Measurements from ENCODE around the gene MEF2B. TPM values are rescaled to one million over a fixed set of nuclear protein-coding genes. Genes with fewer than 3 reads are reported as not detected.

MEF2B gene
- total and polyA plus RNA-seq, 10 of the 15 experiments (the other 5 are each of a cell fraction or from before 2014, with no cell fraction given): 0.09 to 33.0 (median 8.9) TPM

DNA sequence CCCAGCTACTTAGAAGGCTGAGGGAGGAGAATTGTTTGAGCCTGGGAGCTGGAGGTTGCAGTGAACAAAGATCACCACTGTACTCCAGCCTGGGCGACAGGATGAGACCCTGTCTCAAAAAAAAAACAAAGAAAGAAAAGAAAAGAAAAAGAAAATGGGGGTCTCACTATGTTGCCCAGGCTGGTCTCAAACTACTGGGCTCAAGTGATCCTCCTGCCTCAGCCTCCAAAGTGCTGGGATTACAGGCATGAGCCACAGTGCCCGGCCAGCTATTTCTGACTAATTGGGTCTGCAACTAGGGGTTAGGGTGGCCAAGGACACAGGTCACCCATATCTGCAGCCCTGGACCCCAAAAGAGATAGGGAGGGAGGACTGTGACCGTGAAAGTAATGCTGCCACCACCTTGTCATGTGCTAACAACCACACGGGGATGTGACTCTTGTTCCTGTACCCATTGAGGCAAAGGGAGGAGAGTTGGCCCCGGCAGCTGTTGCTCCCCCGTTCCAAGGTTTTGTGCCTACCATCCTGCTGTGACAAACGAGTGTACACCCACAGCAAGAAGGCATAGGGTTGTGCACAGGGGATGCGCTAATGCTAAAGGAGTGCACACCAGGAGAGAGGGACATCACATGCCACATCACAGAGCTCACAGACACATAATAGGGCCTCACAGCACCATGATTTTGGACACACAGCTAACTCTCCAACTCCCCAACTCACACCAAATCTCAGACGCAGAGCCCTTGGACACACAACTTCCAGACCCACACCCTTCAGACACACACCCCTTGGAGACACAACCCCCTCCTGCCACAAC is 619 bp downstream of the MEF2B start:
- intact Hi-C loops (cut with micrococcal nuclease; ENCODE audit: unreplicated experiment): no loop called here
- SMC1A ChIA-PET (ENCODE audit: uncharacterized antibody, unreplicated experiment): interaction anchor here (0.7 to 4.8 kb wide), 7 partner anchors 8 to 208 kb away, joined by 3 to 83 read pairs (median 6); no protein-coding TSS in a partner anchor
- peak overlapping the region; percentile 89 for H3K4me3 ChIP-seq

DNA sequence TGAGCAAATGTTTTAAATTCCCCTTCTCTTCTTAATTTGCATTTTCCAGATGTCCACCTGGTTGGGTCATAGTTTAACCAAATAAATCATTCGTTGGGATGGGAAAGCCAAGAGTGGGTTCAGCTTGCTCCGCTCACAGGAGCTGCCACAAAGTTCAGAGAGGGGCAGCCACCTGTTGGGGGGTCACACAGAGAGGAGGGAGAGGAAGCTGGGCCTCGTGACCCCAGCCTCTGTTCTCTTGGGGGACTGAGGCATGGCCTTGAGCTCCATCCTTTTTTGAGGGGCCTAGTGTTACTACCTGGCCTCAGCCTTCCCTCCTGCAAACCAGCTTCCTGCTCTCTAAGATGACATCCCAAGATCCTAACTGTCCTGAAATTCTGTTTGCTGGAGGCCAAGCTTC is 2.5 kb downstream of the MEF2B start:
- POLR2A ChIA-PET: interaction anchor here (4.0 kb wide), 1 partner anchor 10 kb away, joined by 74 read pairs; no protein-coding TSS in a partner anchor
- H3K36me3 ChIP-seq (ENCODE audit: control insufficient read depth in 2 of 2, insufficient read depth in 2 of 2, low read length in 1 of 2): no peaks in the 10 kb centered on the region; a peak in 1 of 4 replicates
- peaks cover 10% of the 10 kb centered on the region for H3K79me2 ChIP-seq (ENCODE audit: control insufficient read depth, insufficient read depth, low read length)
- H3K4me3 ChIP-seq: peak overlapping the region; percentile 9; the same call in 1 of the 2 replicates
- DNase-seq (ENCODE audit: low read depth, low spot score): no peak
- no peaks in the 10 kb centered on the region for H4K20me1 ChIP-seq (ENCODE audit: control insufficient read depth, insufficient read depth)
- BruUV-seq (replicated peaks): TSS peak; percentile 55
- peaks cover 24% of the 10 kb centered on the region for H3K4me1 ChIP-seq (ENCODE audit: control insufficient read depth, insufficient read depth, low read length)
- in situ Hi-C loops (cut with MboI) (no loop called here), intact Hi-C loops (cut with micrococcal nuclease; ENCODE audit: unreplicated experiment) (no loop called here)
- no peak overlapping the region for H2AFZ ChIP-seq (ENCODE audit: control insufficient read depth, low read depth, low read length)
- no peak for FAIRE-seq
- H3K9me3 ChIP-seq (replicated peaks; ENCODE audit: control insufficient read depth, insufficient read depth, low read length): no peaks in the 10 kb centered on the region
- 44% methylated on average over 3 of the region's 3 CpGs for WGBS (ENCODE audit: insufficient coverage, insufficient replicate concordance, low lambda C conversion rate, missing lambda C conversion rate)
- no peaks in the 10 kb centered on the region for H3K27me3 ChIP-seq (replicated peaks in 1 of 2; ENCODE audit: control insufficient read depth in 2 of 2, insufficient read depth in 2 of 2, low read length in 1 of 2)
- peak overlapping the region; percentile 1 for H3K27ac ChIP-seq (ENCODE audit: control insufficient read depth, insufficient read depth)
- SMC1A ChIA-PET (ENCODE audit: uncharacterized antibody, unreplicated experiment): interaction anchor here (0.9 to 4.8 kb wide), 5 partner anchors 11 to 26 kb away, joined by 3 to 83 read pairs (median 3); no protein-coding TSS in a partner anchor
- ATAC-seq: no peak
- H3K4me2 ChIP-seq (ENCODE audit: control insufficient read depth, insufficient read depth): peak overlapping the region; percentile 40
- CTCF ChIA-PET: interaction anchor here (4.6 to 6.6 kb wide), 3 partner anchors 10 to 21 kb away, joined by 22 to 86 read pairs (median 23); no protein-coding TSS in a partner anchor
- no peak overlapping the region for H3K9ac ChIP-seq (ENCODE audit: control insufficient read depth, insufficient read depth, low read length)
- RAD21 ChIA-PET (ENCODE audit: unreplicated experiment): interaction anchor here (14.0 kb wide), 1 partner anchor 14 kb away, joined by 394 read pairs; no protein-coding TSS in a partner anchor
- TF ChIP-seq MXI1 (IDR thresholded peaks at IDR 0.05; ENCODE audit: low read depth, low read length) (no peak), POLR2AphosphoS5 (IDR thresholded peaks at IDR 0.05; ENCODE audit: low read length) (no peak), RB1 (IDR thresholded peaks at IDR 0.05; ENCODE audit: borderline replicate concordance) (no peak), ZNF24 (IDR thresholded peaks at IDR 0.05) (no peak), CBX3 (IDR thresholded peaks at IDR 0.05; ENCODE audit: borderline replicate concordance, low read depth) (no peak), ZNF217 (IDR thresholded peaks at IDR 0.05) (no peak), ZNF207 (IDR thresholded peaks at IDR 0.05; ENCODE audit: borderline replicate concordance) (no peak), PAX5 (IDR thresholded peaks at IDR 0.05; ENCODE audit: borderline replicate concordance, low read depth, low read length) (no peak), RELA (IDR thresholded peaks at IDR 0.05; ENCODE audit: borderline replicate concordance, partially characterized antibody) (no peak), SMAD1 (IDR thresholded peaks at IDR 0.05; ENCODE audit: low read depth, partially characterized antibody) (no peak), KDM1A (IDR thresholded peaks at IDR 0.05; ENCODE audit: borderline replicate concordance) (no peak)
- TF ChIP-seq, protein P1, sequence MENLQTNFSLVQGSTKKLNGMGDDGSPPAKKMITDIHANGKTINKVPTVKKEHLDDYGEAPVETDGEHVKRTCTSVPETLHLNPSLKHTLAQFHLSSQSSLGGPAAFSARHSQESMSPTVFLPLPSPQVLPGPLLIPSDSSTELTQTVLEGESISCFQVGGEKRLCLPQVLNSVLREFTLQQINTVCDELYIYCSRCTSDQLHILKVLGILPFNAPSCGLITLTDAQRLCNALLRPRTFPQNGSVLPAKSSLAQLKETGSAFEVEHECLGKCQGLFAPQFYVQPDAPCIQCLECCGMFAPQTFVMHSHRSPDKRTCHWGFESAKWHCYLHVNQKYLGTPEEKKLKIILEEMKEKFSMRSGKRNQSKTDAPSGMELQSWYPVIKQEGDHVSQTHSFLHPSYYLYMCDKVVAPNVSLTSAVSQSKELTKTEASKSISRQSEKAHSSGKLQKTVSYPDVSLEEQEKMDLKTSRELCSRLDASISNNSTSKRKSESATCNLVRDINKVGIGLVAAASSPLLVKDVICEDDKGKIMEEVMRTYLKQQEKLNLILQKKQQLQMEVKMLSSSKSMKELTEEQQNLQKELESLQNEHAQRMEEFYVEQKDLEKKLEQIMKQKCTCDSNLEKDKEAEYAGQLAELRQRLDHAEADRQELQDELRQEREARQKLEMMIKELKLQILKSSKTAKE (IDR thresholded peaks at IDR 0.05; ENCODE audit: low read depth, poor library complexity, severe bottlenecking): no peak

More for the DNA sequence above, 619 bp downstream of the MEF2B start:
- peaks cover 10% of the 10 kb centered on the region for H3K79me2 ChIP-seq (ENCODE audit: control insufficient read depth, insufficient read depth, low read length)
- RAD21 ChIA-PET (ENCODE audit: unreplicated experiment): interaction anchor here (14.0 kb wide), 1 partner anchor 15 kb away, joined by 394 read pairs; no protein-coding TSS in a partner anchor
- CTCF ChIA-PET: interaction anchor here (1.0 to 6.6 kb wide), 7 partner anchors 12 to 30 kb away, joined by 3 to 86 read pairs (median 8); partner anchors contain the start of genes BORCS8 and RFXANK
- peaks cover 24% of the 10 kb centered on the region for H3K4me1 ChIP-seq (ENCODE audit: control insufficient read depth, insufficient read depth, low read length)
- in situ Hi-C loops (cut with MboI): no loop called here
- 0 out of 2 replicates have a peak overlapping the region, but pooled peaks have one; percentile 27 for H3K27ac ChIP-seq (ENCODE audit: control insufficient read depth, insufficient read depth)
- H4K20me1 ChIP-seq (ENCODE audit: control insufficient read depth, insufficient read depth): no peaks in the 10 kb centered on the region
- no peaks in the 10 kb centered on the region for H3K36me3 ChIP-seq (ENCODE audit: control insufficient read depth in 2 of 2, insufficient read depth in 2 of 2, low read length in 1 of 2)
- BruUV-seq (replicated peaks): TSS peak; percentile 84
- no peaks in the 10 kb centered on the region for H3K9me3 ChIP-seq (replicated peaks; ENCODE audit: control insufficient read depth, insufficient read depth, low read length)
- peak; percentile 51 for ATAC-seq
- no peaks in the 10 kb centered on the region for H3K27me3 ChIP-seq (replicated peaks in 1 of 2; ENCODE audit: control insufficient read depth in 2 of 2, insufficient read depth in 2 of 2, low read length in 1 of 2)
- 0 out of 2 replicates have a peak, but pooled peaks have one; percentile 66 for TF ChIP-seq HDGF (IDR thresholded peaks at IDR 0.05)
- no peak for TF ChIP-seq SUPT20H (IDR thresholded peaks at IDR 0.05; ENCODE audit: borderline replicate concordance, control insufficient read depth, low read depth, low read length)
- no peak for TF ChIP-seq CHD2 (IDR thresholded peaks at IDR 0.05; ENCODE audit: borderline replicate concordance, low read depth, low read length)
- peak overlapping the region; percentile 42; the same call in 1 of the 2 replicates for H2AFZ ChIP-seq (ENCODE audit: control insufficient read depth, low read depth, low read length)
- 7% methylated on average over 9 of the region's 9 CpGs for WGBS (ENCODE audit: insufficient coverage, insufficient replicate concordance, low lambda C conversion rate, missing lambda C conversion rate)
- POLR2A ChIA-PET: interaction anchor here (0.6 to 4.0 kb wide), 10 partner anchors 12 to 167 kb away, joined by 3 to 74 read pairs (median 4); partner anchors contain the start of gene SLC25A42
- peak overlapping the region; percentile 94 for H3K4me2 ChIP-seq (ENCODE audit: control insufficient read depth, insufficient read depth)
- peak overlapping the region; percentile 43; the same call in 1 of the 2 replicates for H3K9ac ChIP-seq (ENCODE audit: control insufficient read depth, insufficient read depth, low read length)
- DNase-seq (ENCODE audit: low read depth, low spot score): no peak
- FAIRE-seq: peak; percentile 85
